DND-41 (cell line): ENCODE results near the gene RIN1.
"Not testable (repeated sequence)": the region's sequence is repeated elsewhere in the genome, so short reads cannot be mapped to it uniquely, and the experiment has no call there.

Experiments used
- ATAC-seq: fragments of 200-7000 bp; cut with Tn5 transposase; 3 replicates; pipeline ENCODE4 v1.9.1; 2021; ENCODE audit warnings: low read depth; ENCODE audit not compliant: insufficient read depth
- DNase-seq: peaks from one replicate; pipeline ENCODE4 v3.0.0-alpha.2; 2020
- H2AFZ ChIP-seq: 2 replicates; pipeline ENCODE4 v1.6.0; 2012; ENCODE audit warnings: low read depth, low read length
- H3K27ac ChIP-seq: 2 replicates; pipeline ENCODE4 v1.5.1; 2012; ENCODE audit warnings: low read length, inconsistent platforms
- H3K27me3 ChIP-seq: fragments of 200-600 bp; sonication (generic); 2 replicates; pipeline ENCODE4 v1.6.0; 2012; ENCODE audit warnings: low read length, mild to moderate bottlenecking, inconsistent platforms; ENCODE audit not compliant: insufficient read depth, poor library complexity
- H3K36me3 ChIP-seq: 2 replicates; pipeline ENCODE4 v1.5.1; 2012; ENCODE audit warnings: low read length, inconsistent platforms; ENCODE audit not compliant: insufficient read depth
- H3K4me1 ChIP-seq: 2 replicates; pipeline ENCODE4 v1.5.1; 2012; ENCODE audit warnings: mild to moderate bottlenecking, low read length; ENCODE audit not compliant: insufficient read depth
- H3K4me2 ChIP-seq: 2 replicates; pipeline ENCODE4 v1.6.0; 2012; ENCODE audit warnings: mild to moderate bottlenecking, moderate library complexity, low read length, inconsistent platforms; ENCODE audit not compliant: insufficient read depth
- H3K4me3 ChIP-seq, 2 experiments: fragments of 200-600 bp in 1 of 2; shearing (Covaris generic) in 1 of 2; 2 replicates each; pipeline ENCODE4 v1.5.1; 2012 to 2016; ENCODE audit warnings: inconsistent platforms in 2 of 2, low read length in 2 of 2, mild to moderate bottlenecking in 2 of 2, low read depth in 1 of 2, moderate library complexity in 1 of 2
- H3K79me2 ChIP-seq: 2 replicates; pipeline ENCODE4 v1.6.0; 2012; ENCODE audit warnings: low read length, inconsistent platforms; ENCODE audit not compliant: insufficient read depth
- H3K9ac ChIP-seq: 2 replicates; pipeline ENCODE4 v1.6.0; 2012; ENCODE audit warnings: low read depth, mild to moderate bottlenecking, inconsistent platforms, low read length, moderate library complexity
- H3K9me3 ChIP-seq: 2 replicates; pipeline ENCODE4 v1.5.1; 2012; ENCODE audit warnings: low read length, moderate library complexity, mild to moderate bottlenecking, inconsistent platforms; ENCODE audit not compliant: insufficient read depth, severe bottlenecking
- H4K20me1 ChIP-seq: 2 replicates; pipeline ENCODE4 v1.6.0; 2012; ENCODE audit warnings: low read length; ENCODE audit not compliant: insufficient read depth
- EZH2 ChIP-seq: IDR thresholded peaks from 3 replicates; pipeline ENCODE4 v1.6.1; 2012; ENCODE audit warnings: borderline replicate concordance, low read depth, mild to moderate bottlenecking, moderate library complexity, low read length, inconsistent platforms; ENCODE audit not compliant: severe bottlenecking
- TF ChIP-seq, protein P1 (sequence below): IDR thresholded peaks from 2 replicates; pipeline ENCODE4 v1.5.1; 2012; ENCODE audit warnings: borderline replicate concordance, low read length, moderate library complexity, mild to moderate bottlenecking; ENCODE audit not compliant: poor library complexity, severe bottlenecking; ENCODE audit errors: extremely low read depth

Gene RIN1, protein sequence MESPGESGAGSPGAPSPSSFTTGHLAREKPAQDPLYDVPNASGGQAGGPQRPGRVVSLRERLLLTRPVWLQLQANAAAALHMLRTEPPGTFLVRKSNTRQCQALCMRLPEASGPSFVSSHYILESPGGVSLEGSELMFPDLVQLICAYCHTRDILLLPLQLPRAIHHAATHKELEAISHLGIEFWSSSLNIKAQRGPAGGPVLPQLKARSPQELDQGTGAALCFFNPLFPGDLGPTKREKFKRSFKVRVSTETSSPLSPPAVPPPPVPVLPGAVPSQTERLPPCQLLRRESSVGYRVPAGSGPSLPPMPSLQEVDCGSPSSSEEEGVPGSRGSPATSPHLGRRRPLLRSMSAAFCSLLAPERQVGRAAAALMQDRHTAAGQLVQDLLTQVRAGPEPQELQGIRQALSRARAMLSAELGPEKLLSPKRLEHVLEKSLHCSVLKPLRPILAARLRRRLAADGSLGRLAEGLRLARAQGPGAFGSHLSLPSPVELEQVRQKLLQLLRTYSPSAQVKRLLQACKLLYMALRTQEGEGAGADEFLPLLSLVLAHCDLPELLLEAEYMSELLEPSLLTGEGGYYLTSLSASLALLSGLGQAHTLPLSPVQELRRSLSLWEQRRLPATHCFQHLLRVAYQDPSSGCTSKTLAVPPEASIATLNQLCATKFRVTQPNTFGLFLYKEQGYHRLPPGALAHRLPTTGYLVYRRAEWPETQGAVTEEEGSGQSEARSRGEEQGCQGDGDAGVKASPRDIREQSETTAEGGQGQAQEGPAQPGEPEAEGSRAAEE

DNA sequence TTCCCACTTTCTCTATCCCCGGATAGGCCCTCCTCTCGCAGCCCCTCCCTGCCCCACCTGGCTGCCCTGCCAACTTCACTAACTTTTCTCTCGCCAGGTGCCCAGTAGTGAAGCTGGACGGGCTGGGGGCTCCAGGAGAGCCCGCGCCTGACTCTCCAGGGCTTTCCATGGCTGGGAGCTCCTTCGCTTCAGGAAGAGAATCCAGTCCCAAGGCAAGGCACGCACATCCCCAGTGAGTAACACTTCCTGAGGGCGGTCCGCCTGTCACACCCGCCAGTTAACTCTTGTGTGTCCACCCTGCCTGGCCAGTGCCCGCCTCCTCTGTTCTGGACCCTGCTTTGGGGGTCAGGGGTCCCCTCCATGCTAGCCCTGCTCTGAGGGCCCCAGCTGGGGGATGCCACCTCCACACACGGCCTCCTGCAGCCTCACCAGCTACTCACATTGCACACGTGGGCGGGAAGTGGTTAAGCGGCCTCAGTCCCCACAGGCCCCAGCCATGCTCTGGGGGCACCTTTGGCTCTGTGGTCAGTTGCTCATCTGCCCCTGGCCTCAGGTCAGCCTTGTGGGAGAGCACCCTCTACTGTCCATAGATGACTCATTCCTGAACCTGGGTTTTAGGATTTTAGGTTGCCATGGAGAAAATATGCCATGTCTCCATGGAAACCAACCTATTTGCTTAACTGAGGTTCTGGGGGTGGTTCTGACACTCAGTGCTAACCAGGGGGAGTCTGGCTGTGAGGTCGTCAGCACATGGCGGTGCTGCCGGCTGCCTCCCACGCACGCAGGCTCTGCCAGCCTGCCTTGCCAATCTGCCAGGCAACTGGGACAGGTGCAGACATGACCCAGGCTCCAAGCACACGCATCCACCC lies at the start of gene RIN1:
Gene RIN1, minus strand, starts transcription at position 201 of the 869 bp plus-strand sequence. Its CDS starts 32 bp downstream, at position 169.
- H3K36me3 ChIP-seq: peaks cover 48% of the 10 kb centered on the region
- peaks cover 11% of the 10 kb centered on the region for H4K20me1 ChIP-seq
- no peak within 1 kb of the TSS for H3K27ac ChIP-seq
- ATAC-seq (peak; percentile 46), DNase-seq (no peak)
- H2AFZ ChIP-seq: no peak within 1 kb of the TSS
- no peaks in the 10 kb centered on the region for H3K27me3 ChIP-seq
- no peaks in the 10 kb centered on the region for H3K9me3 ChIP-seq
- H3K4me2 ChIP-seq: no peak within 1 kb of the TSS
- no peaks in the 10 kb centered on the region for H3K79me2 ChIP-seq
- H3K4me1 ChIP-seq: no peaks in the 10 kb centered on the region
- TF ChIP-seq, protein P1, sequence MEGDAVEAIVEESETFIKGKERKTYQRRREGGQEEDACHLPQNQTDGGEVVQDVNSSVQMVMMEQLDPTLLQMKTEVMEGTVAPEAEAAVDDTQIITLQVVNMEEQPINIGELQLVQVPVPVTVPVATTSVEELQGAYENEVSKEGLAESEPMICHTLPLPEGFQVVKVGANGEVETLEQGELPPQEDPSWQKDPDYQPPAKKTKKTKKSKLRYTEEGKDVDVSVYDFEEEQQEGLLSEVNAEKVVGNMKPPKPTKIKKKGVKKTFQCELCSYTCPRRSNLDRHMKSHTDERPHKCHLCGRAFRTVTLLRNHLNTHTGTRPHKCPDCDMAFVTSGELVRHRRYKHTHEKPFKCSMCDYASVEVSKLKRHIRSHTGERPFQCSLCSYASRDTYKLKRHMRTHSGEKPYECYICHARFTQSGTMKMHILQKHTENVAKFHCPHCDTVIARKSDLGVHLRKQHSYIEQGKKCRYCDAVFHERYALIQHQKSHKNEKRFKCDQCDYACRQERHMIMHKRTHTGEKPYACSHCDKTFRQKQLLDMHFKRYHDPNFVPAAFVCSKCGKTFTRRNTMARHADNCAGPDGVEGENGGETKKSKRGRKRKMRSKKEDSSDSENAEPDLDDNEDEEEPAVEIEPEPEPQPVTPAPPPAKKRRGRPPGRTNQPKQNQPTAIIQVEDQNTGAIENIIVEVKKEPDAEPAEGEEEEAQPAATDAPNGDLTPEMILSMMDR: peak; percentile 15
- no peak for TF ChIP-seq EZH2
- H3K9ac ChIP-seq: no peak within 1 kb of the TSS
- no peak within 1 kb of the TSS for H3K4me3 ChIP-seq

DNA sequence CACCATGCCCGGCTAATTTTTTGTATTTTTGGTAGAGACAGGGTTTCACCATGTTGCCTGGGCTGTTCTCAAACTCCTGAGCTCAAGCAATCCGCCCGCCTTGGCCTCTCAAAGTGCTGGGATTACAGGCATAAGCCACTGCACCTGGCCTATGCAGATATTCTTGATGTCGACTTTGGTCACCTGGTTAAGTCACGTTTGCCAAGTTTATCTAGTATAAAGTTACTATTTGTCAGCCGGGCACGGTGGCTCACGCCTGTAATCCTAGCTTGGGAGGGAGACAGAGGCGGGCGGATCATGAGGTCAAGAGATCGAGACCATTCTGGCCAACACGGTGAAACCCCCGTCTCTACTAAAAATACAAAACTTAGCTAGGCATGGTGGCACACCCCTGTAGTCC lies 48.1 kb upstream of the RIN1 start:
- H3K79me2 ChIP-seq, H3K4me2 ChIP-seq, H3K9me3 ChIP-seq, H3K27ac ChIP-seq, H3K36me3 ChIP-seq, H4K20me1 ChIP-seq, H3K4me3 ChIP-seq, H3K27me3 ChIP-seq, H3K9ac ChIP-seq, H2AFZ ChIP-seq, ATAC-seq, DNase-seq: not testable (repeated sequence)
- peaks cover 10% of the 10 kb centered on the region for H3K4me1 ChIP-seq

DNA sequence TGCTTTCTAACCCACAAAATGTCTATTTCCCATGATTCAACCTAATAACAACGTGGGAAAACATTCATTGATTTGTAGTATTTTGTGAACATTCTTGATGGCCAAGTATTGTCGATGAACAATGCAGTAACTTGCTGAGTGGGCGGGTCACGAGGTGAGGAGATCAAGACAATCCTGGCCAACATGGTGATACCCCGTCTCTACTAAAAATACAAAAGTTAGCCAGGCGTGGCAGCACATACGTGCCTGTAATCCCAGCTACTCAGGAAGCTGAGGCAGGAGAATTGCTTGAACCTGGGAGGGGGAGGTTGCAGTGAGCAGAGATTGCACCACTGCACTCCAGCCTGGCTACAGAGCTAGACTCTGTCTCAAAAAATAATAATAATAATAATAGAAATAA lies 44.0 kb upstream of the RIN1 start:
- not testable (repeated sequence) for H3K27ac ChIP-seq, H3K79me2 ChIP-seq, H3K9me3 ChIP-seq, H3K4me3 ChIP-seq, H3K27me3 ChIP-seq, H4K20me1 ChIP-seq, H3K4me1 ChIP-seq, ATAC-seq, H3K36me3 ChIP-seq, DNase-seq, H2AFZ ChIP-seq, H3K9ac ChIP-seq, H3K4me2 ChIP-seq

DNA sequence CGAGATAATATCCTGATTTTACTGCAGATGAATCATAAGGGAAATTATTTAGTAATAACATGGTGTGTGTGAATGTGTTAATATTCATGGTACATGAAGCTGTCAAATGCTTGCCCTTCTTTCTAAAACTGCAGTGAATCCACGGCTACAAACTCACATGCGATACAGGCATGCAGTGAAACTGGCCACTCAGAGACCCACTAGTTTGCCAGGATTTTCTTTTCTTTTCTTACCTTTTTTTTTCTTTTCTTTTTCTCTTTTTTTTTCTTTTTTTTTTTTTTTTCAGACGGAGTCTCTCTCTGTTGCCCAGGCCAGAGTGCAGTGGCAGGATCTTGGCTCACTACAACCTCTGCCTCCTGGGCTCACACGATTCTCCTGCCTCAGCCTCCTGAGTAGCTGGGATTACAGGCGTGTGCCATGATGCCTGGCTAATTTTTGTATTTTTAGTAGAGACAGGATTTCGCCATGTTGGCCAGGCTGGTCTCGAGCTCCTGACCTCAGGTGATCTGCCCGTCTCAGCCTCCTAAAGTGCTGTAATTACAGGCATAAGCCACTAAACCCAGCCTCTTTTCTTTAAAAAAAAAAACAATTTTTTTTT lies 37.6 kb upstream of the RIN1 start:
- not testable (repeated sequence) for H2AFZ ChIP-seq, H4K20me1 ChIP-seq, DNase-seq, H3K4me3 ChIP-seq, H3K9ac ChIP-seq, H3K79me2 ChIP-seq, H3K27ac ChIP-seq, H3K36me3 ChIP-seq, H3K4me2 ChIP-seq, H3K9me3 ChIP-seq, ATAC-seq, H3K27me3 ChIP-seq
- peaks cover 27% of the 10 kb centered on the region for H3K4me1 ChIP-seq
